Measurements from ENCODE around the gene MVD. TPM values are rescaled to one million over a fixed set of nuclear protein-coding genes. Genes with fewer than 3 reads are reported as not detected.

MVD gene
- polyA plus RNA-seq, 1 donor (not counting 4 experiments of a cell fraction or from before 2014, with no cell fraction given) = 59.6 TPM

DNA sequence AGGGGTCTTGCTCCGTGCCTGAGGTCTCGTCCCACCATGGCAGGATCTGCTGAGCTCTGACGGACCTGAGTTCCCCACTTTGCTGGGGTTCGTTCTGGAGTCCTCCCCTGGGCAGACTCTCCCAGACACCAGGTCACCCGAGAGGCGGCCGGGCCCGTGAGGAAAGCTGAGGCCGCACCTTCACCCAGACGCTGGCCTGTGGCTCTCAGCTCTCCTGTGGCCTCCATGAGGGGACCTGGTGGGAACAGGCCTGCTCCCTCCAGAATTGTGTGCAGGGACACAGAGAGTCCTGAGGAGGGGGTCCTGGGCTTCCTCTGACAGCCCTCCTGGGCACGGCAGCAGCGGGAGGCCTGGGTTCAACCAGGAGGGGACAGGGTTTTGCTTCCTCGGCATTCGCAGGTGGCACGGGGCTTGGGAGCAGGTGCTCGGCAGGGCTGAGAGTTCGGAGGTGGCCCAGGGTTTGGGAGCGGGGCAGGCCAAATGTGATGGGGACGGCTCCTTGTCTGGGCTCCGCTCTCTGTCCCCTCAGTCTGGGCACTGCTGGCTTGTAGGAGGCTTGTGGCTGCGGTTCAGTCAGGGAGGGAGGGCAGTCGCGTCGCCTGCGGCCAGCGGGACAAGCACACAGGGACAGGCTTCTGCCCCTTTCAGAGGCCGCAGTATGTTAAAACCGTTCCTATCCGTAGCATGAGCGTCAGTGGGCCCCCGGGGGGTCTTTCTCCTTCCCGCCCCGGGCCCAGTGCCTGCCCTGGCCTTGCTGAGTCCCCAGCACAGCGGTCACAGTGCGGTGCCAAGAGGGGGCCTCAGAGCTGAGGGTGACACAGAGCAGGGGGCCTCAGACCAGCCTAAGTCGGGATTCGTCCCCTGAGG, 31.6 kb upstream of the MVD start:
- TF ChIP-seq EZH2 (IDR thresholded peaks at IDR 0.05; ENCODE audit: low read length) = no peak
- TF ChIP-seq, protein P1, sequence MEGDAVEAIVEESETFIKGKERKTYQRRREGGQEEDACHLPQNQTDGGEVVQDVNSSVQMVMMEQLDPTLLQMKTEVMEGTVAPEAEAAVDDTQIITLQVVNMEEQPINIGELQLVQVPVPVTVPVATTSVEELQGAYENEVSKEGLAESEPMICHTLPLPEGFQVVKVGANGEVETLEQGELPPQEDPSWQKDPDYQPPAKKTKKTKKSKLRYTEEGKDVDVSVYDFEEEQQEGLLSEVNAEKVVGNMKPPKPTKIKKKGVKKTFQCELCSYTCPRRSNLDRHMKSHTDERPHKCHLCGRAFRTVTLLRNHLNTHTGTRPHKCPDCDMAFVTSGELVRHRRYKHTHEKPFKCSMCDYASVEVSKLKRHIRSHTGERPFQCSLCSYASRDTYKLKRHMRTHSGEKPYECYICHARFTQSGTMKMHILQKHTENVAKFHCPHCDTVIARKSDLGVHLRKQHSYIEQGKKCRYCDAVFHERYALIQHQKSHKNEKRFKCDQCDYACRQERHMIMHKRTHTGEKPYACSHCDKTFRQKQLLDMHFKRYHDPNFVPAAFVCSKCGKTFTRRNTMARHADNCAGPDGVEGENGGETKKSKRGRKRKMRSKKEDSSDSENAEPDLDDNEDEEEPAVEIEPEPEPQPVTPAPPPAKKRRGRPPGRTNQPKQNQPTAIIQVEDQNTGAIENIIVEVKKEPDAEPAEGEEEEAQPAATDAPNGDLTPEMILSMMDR (optimal IDR thresholded peaks at IDR 0.05 in 1 of 3, IDR thresholded peaks at IDR 0.05 in 1 of 3, conservative IDR thresholded peaks at IDR 0.05 in 1 of 3; ENCODE audit: extremely low read depth in 1 of 3, insufficient read depth in 2 of 3, low read length in 3 of 3) = no peak
- H3K4me1 ChIP-seq (ENCODE audit: control insufficient read depth, extremely low read depth, insufficient read depth, low read length) = no peaks in the 10 kb centered on the region
- no peak overlapping the region for H3K27ac ChIP-seq (ENCODE audit: control insufficient read depth, insufficient read depth, low read length)
- dilution Hi-C loops (cut with MboI; ENCODE audit: extremely low pct_ligation_motif_present, low sequenced_read_pairs) = no loop called here
- H2AFZ ChIP-seq (ENCODE audit: control insufficient read depth, low read length) = no peak overlapping the region
- H3K9me3 ChIP-seq (ENCODE audit: control insufficient read depth, low read depth, low read length) = no peaks in the 10 kb centered on the region
- no peaks in the 10 kb centered on the region for H3K79me2 ChIP-seq (ENCODE audit: control insufficient read depth, insufficient read depth, low read length)
- H3K4me2 ChIP-seq (ENCODE audit: control insufficient read depth, extremely low read depth, insufficient read depth, low read depth, low read length) = no peak overlapping the region
- H3K27me3 ChIP-seq (ENCODE audit: control insufficient read depth, extremely low read depth, insufficient read depth, low read length) = peaks cover 42% of the 10 kb centered on the region
- H3K36me3 ChIP-seq (ENCODE audit: control insufficient read depth in 2 of 2, extremely low read depth in 1 of 2, insufficient read depth in 2 of 2, low read length in 2 of 2) = peaks cover 0 to 4% of the 10 kb centered on the region in 2 experiments
- H3K9me1 ChIP-seq (ENCODE audit: control insufficient read depth, extremely low read depth, insufficient read depth, low read length) = no peaks in the 10 kb centered on the region
- no peak overlapping the region for H3K9ac ChIP-seq (ENCODE audit: control insufficient read depth, extremely low read depth, insufficient read depth, low read length)
- FAIRE-seq = no peak
- no peak for DNase-seq (ENCODE audit: low read depth, low spot score)
- H3K4me3 ChIP-seq (ENCODE audit: control insufficient read depth in 2 of 3, extremely low read depth in 1 of 3, insufficient read depth in 2 of 3, low read depth in 1 of 3, low read length in 3 of 3) = no peak overlapping the region
- no peaks in the 10 kb centered on the region for H4K20me1 ChIP-seq (ENCODE audit: control insufficient read depth, extremely low read depth, insufficient read depth, low read length)

DNA sequence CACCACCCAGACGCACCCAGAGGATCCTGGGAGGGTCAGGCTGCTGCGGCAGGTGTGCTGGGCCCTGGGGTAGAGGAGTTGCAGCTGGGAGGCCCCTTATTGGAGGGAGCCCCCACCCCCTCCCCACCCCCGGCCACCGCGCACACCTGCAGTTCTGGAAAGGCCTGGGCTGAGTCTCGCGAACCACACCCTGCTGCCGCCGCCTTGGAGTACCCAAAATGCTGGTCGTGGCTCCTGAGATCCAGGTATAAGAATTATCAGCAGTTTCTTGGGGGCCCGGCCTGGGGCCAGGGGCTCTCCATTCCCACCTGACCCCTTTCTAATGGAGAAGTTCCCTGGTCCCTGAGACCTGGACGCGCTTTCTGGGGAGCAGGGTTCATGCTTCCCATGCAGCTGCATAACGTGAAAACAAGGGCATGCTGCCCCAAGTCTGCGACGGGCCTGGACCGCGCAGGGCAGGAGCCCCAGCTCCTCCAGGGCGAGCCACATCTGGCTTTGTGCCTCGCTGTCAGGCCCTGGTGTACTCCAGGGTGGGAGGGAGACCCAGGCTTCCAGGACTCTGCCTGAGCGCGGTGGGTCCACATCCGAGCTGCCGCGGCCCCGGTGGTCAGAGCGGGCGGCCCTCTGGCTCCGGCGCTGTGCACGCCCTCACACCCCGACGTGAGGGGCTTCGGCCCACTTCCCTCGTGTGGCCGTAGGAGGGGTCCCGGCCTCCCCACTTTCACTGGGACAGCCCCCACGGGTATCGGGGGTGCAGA, 30.7 kb upstream of the MVD start:
- FAIRE-seq = no peak
- Histone ChIP-seq H3K27me3 (ENCODE audit: control insufficient read depth, extremely low read depth, insufficient read depth, low read length) (peaks cover 46% of the 10 kb centered on the region), H3K4me2 (ENCODE audit: control insufficient read depth, extremely low read depth, insufficient read depth, low read depth, low read length) (no peak overlapping the region), H3K36me3 (ENCODE audit: control insufficient read depth in 2 of 2, extremely low read depth in 1 of 2, insufficient read depth in 2 of 2, low read length in 2 of 2) (peaks cover 0 to 4% of the 10 kb centered on the region in 2 experiments), H3K4me1 (ENCODE audit: control insufficient read depth, extremely low read depth, insufficient read depth, low read length) (no peaks in the 10 kb centered on the region), H4K20me1 (ENCODE audit: control insufficient read depth, extremely low read depth, insufficient read depth, low read length) (no peaks in the 10 kb centered on the region), H3K9ac (ENCODE audit: control insufficient read depth, extremely low read depth, insufficient read depth, low read length) (no peak overlapping the region), H3K79me2 (ENCODE audit: control insufficient read depth, insufficient read depth, low read length) (no peaks in the 10 kb centered on the region), H3K4me3 (ENCODE audit: control insufficient read depth in 2 of 3, extremely low read depth in 1 of 3, insufficient read depth in 2 of 3, low read depth in 1 of 3, low read length in 3 of 3) (no peak overlapping the region), H3K27ac (ENCODE audit: control insufficient read depth, insufficient read depth, low read length) (no peak overlapping the region), H2AFZ (ENCODE audit: control insufficient read depth, low read length) (no peak overlapping the region), H3K9me1 (ENCODE audit: control insufficient read depth, extremely low read depth, insufficient read depth, low read length) (no peaks in the 10 kb centered on the region), H3K9me3 (ENCODE audit: control insufficient read depth, low read depth, low read length) (no peaks in the 10 kb centered on the region)
- TF ChIP-seq EZH2 (IDR thresholded peaks at IDR 0.05; ENCODE audit: low read length) = no peak
- TF ChIP-seq, protein P1 (optimal IDR thresholded peaks at IDR 0.05 in 1 of 3, IDR thresholded peaks at IDR 0.05 in 1 of 3, conservative IDR thresholded peaks at IDR 0.05 in 1 of 3; ENCODE audit: extremely low read depth in 1 of 3, insufficient read depth in 2 of 3, low read length in 3 of 3) = no peak
- dilution Hi-C loops (cut with MboI; ENCODE audit: extremely low pct_ligation_motif_present, low sequenced_read_pairs) = no loop called here
- DNase-seq (ENCODE audit: low read depth, low spot score) = no peak
